ENCODE measurements around the gene CDC6.

CDC6 gene

DNA sequence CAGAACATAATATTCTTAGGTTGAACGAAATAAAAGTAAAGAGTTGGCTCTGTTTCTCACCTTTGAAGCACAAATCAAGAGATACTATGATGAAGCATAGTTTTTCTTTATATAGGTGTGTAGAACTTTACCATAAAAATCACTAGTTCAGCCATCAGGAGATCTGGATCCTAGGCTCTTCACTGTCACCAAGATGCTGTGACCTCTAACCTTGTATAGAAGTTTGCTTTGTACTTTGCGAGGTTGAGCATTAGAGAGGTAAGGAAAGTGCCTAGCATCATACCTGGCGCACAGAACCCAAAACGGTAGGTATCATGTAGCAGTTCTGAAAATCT, 553 bp upstream of the CDC6 start:
- Histone ChIP-seq H3K4me2 (ENCODE audit: low read depth, low read length, poor library complexity, severe bottlenecking) (peak overlapping the region; percentile 54), H2AFZ (ENCODE audit: low read length) (peak overlapping the region; percentile 74), H3K27me3 (ENCODE audit: insufficient read depth, low read length, poor library complexity, severe bottlenecking) (no peaks in the 10 kb centered on the region), H3F3A (ENCODE audit: low read depth) (no peaks in the 10 kb centered on the region), H3K4me3 (ENCODE audit: low read length, poor library complexity, severe bottlenecking) (peak overlapping the region; percentile 47), H3K79me2 (ENCODE audit: insufficient read depth, low read length) (peaks cover 40% of the 10 kb centered on the region), H3K9ac (ENCODE audit: low read depth, low read length, poor library complexity, severe bottlenecking) (no peak overlapping the region), H3K9me3 (ENCODE audit: insufficient read depth, low read depth, low read length) (no peaks in the 10 kb centered on the region), H3K9me2 (replicated peaks; ENCODE audit: low read depth, low read length) (no peaks in the 10 kb centered on the region), H3K4me1 (ENCODE audit: insufficient read depth, low read length, poor library complexity, severe bottlenecking) (peaks cover 28% of the 10 kb centered on the region), H4K20me1 (ENCODE audit: insufficient read depth, low read length, poor library complexity, severe bottlenecking) (peaks cover 22% of the 10 kb centered on the region), H3K36me3 (ENCODE audit: insufficient read depth, low read length) (peaks cover 12% of the 10 kb centered on the region; the same call in 1 of the 2 replicates)
- TF ChIP-seq, protein P1, sequence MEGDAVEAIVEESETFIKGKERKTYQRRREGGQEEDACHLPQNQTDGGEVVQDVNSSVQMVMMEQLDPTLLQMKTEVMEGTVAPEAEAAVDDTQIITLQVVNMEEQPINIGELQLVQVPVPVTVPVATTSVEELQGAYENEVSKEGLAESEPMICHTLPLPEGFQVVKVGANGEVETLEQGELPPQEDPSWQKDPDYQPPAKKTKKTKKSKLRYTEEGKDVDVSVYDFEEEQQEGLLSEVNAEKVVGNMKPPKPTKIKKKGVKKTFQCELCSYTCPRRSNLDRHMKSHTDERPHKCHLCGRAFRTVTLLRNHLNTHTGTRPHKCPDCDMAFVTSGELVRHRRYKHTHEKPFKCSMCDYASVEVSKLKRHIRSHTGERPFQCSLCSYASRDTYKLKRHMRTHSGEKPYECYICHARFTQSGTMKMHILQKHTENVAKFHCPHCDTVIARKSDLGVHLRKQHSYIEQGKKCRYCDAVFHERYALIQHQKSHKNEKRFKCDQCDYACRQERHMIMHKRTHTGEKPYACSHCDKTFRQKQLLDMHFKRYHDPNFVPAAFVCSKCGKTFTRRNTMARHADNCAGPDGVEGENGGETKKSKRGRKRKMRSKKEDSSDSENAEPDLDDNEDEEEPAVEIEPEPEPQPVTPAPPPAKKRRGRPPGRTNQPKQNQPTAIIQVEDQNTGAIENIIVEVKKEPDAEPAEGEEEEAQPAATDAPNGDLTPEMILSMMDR (conservative IDR thresholded peaks at IDR 0.05; ENCODE audit: low read length) = no peak
- TF ChIP-seq EZH2phosphoT487 (IDR thresholded peaks at IDR 0.05; ENCODE audit: borderline replicate concordance) = no peak

DNA sequence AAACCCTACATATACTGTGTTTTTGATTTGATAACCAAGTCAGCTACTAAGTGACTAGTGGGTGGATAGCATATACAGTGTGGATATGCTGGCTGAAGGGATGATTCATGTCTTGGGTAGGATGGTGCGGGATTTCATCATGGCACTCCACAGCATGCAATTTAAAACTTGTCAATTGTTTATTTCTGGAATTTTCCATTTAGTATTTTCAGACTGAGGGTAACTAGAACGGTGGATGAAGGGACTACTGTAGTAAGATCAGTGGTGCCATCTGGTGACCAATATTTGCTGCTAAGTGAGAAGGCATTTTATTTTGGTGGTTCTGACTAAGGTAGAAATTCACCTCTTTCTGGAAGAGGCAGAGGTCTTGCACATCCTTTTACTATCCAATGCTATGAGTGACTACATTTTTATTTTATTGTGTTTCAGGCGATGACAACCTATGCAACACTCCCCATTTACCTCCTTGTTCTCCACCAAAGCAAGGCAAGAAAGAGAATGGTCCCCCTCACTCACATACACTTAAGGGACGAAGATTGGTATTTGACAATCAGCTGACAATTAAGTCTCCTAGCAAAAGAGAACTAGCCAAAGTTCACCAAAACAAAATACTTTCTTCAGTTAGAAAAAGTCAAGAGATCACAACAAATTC, 3.1 kb downstream of the CDC6 start:
- Histone ChIP-seq H3F3A (ENCODE audit: low read depth) (no peaks in the 10 kb centered on the region), H2AFZ (ENCODE audit: low read length) (no peak overlapping the region), H3K4me1 (ENCODE audit: insufficient read depth, low read length, poor library complexity, severe bottlenecking) (peaks cover 50% of the 10 kb centered on the region), H3K4me2 (ENCODE audit: low read depth, low read length, poor library complexity, severe bottlenecking) (peak overlapping the region; percentile 71), H3K36me3 (ENCODE audit: insufficient read depth, low read length) (peaks cover 40% of the 10 kb centered on the region; the same call in 1 of the 2 replicates), H3K79me2 (ENCODE audit: insufficient read depth, low read length) (peaks cover 68% of the 10 kb centered on the region), H3K27me3 (ENCODE audit: insufficient read depth, low read length, poor library complexity, severe bottlenecking) (no peaks in the 10 kb centered on the region), H3K9me3 (ENCODE audit: insufficient read depth, low read depth, low read length) (no peaks in the 10 kb centered on the region), H4K20me1 (ENCODE audit: insufficient read depth, low read length, poor library complexity, severe bottlenecking) (peaks cover 37% of the 10 kb centered on the region), H3K9me2 (replicated peaks; ENCODE audit: low read depth, low read length) (no peaks in the 10 kb centered on the region), H3K9ac (ENCODE audit: low read depth, low read length, poor library complexity, severe bottlenecking) (peak overlapping the region; percentile 51), H3K4me3 (ENCODE audit: low read length, poor library complexity, severe bottlenecking) (peak overlapping the region; percentile 16)
- TF ChIP-seq, protein P1 (conservative IDR thresholded peaks at IDR 0.05; ENCODE audit: low read length) = peak; percentile 85
- no peak for TF ChIP-seq EZH2phosphoT487 (IDR thresholded peaks at IDR 0.05; ENCODE audit: borderline replicate concordance)

DNA sequence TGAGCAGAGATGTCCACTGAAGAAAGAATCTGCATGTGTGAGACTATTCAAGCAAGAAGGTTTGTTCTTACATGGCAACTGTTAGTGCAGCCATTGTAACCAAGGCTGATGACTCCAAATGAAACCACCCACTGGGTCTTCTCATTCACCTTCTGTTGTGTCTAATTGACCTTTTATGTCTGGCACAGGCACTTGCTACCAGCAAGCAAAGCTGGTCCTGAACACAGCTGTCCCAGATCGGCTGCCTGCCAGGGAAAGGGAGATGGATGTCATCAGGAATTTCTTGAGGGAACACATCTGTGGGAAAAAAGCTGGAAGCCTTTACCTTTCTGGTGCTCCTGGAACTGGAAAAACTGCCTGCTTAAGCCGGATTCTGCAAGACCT, 3.6 kb downstream of the CDC6 start:
- peaks cover 55% of the 10 kb centered on the region for H3K4me1 ChIP-seq (ENCODE audit: insufficient read depth, low read length, poor library complexity, severe bottlenecking)

More for the DNA sequence above, 3.6 kb downstream of the CDC6 start:
- no peaks in the 10 kb centered on the region for H3K9me3 ChIP-seq (ENCODE audit: insufficient read depth, low read depth, low read length)
- H4K20me1 ChIP-seq (ENCODE audit: insufficient read depth, low read length, poor library complexity, severe bottlenecking) = peaks cover 37% of the 10 kb centered on the region
- no peaks in the 10 kb centered on the region for H3K9me2 ChIP-seq (replicated peaks; ENCODE audit: low read depth, low read length)
- peaks cover 70% of the 10 kb centered on the region for H3K79me2 ChIP-seq (ENCODE audit: insufficient read depth, low read length)
- H3F3A ChIP-seq (ENCODE audit: low read depth) = no peaks in the 10 kb centered on the region
- no peak overlapping the region for H3K4me3 ChIP-seq (ENCODE audit: low read length, poor library complexity, severe bottlenecking)
- H3K36me3 ChIP-seq (ENCODE audit: insufficient read depth, low read length) = peaks cover 42% of the 10 kb centered on the region; the same call in 1 of the 2 replicates
- peak overlapping the region; percentile 51 for H3K9ac ChIP-seq (ENCODE audit: low read depth, low read length, poor library complexity, severe bottlenecking)
- TF ChIP-seq, protein P1 (conservative IDR thresholded peaks at IDR 0.05; ENCODE audit: low read length) = no peak
- no peak for TF ChIP-seq EZH2phosphoT487 (IDR thresholded peaks at IDR 0.05; ENCODE audit: borderline replicate concordance)
- peak overlapping the region; percentile 71 for H3K4me2 ChIP-seq (ENCODE audit: low read depth, low read length, poor library complexity, severe bottlenecking)
- H3K27me3 ChIP-seq (ENCODE audit: insufficient read depth, low read length, poor library complexity, severe bottlenecking) = no peaks in the 10 kb centered on the region
- no peak overlapping the region for H2AFZ ChIP-seq (ENCODE audit: low read length)
